H9 (cell line): ENCODE data around the gene PRG2. TPM values are rescaled to one million over a fixed set of nuclear protein-coding genes. Genes with fewer than 3 reads are reported as not detected.

Experiments used
- DNase-seq: peaks from one replicate; pipeline ENCODE4 v3.0.0-alpha.2; 2017
- H2AFZ ChIP-seq: one replicate; pipeline ENCODE4 v1.6.1; 2013; ENCODE audit warnings: mild to moderate bottlenecking, low read length, control low read depth, moderate library complexity
- H2AK5ac ChIP-seq: 2 replicates; pipeline ENCODE4 v1.6.1; 2013; ENCODE audit warnings: low read length, control low read depth, mixed read lengths; ENCODE audit not compliant: insufficient read length
- H2BK120ac ChIP-seq: one replicate; pipeline ENCODE4 v1.6.1; 2013; ENCODE audit warnings: low read depth, mild to moderate bottlenecking, low read length, control low read depth, inconsistent platforms; ENCODE audit not compliant: poor library complexity, severe bottlenecking
- H2BK12ac ChIP-seq: 2 replicates; pipeline ENCODE4 v1.6.1; 2013; ENCODE audit warnings: low read length, control low read depth, mixed read lengths, low read depth; ENCODE audit not compliant: insufficient read length
- H2BK15ac ChIP-seq: 2 replicates; pipeline ENCODE4 v1.6.1; 2013; ENCODE audit warnings: low read depth, low read length, control low read depth
- H2BK20ac ChIP-seq: one replicate; pipeline ENCODE4 v1.6.1; 2013; ENCODE audit warnings: low read depth, mild to moderate bottlenecking, low read length, control low read depth, inconsistent platforms; ENCODE audit not compliant: poor library complexity, severe bottlenecking
- H2BK5ac ChIP-seq: 2 replicates; pipeline ENCODE4 v1.6.1; 2013; ENCODE audit warnings: low read length, control low read depth, mixed read lengths; ENCODE audit not compliant: insufficient read length
- H3K14ac ChIP-seq: 2 replicates; pipeline ENCODE4 v1.6.1; 2013; ENCODE audit warnings: low read length, control low read depth; ENCODE audit not compliant: insufficient read depth
- H3K18ac ChIP-seq: 2 replicates; pipeline ENCODE4 v1.6.1; 2013; ENCODE audit warnings: low read depth, mild to moderate bottlenecking, mixed read lengths, low read length, control low read depth; ENCODE audit not compliant: insufficient read length
- H3K23ac ChIP-seq: 2 replicates; pipeline ENCODE4 v1.6.1; 2013; ENCODE audit warnings: low read length, control low read depth, mixed read lengths, low read depth; ENCODE audit not compliant: insufficient read length
- H3K23me2 ChIP-seq: 2 replicates; pipeline ENCODE4 v1.6.1; 2013; ENCODE audit warnings: low read depth, mild to moderate bottlenecking, mixed read lengths, low read length, control low read depth; ENCODE audit not compliant: insufficient read length, poor library complexity, severe bottlenecking
- H3K27ac ChIP-seq: 2 replicates; pipeline ENCODE4 v1.5.1; 2013; ENCODE audit warnings: low read length, control low read depth, mixed read lengths, low read depth; ENCODE audit not compliant: insufficient read length
- H3K27me3 ChIP-seq: 2 replicates; pipeline ENCODE4 v1.6.1; 2013; ENCODE audit warnings: low read length, control low read depth, inconsistent platforms; ENCODE audit not compliant: insufficient read depth
- H3K4ac ChIP-seq: 2 replicates; pipeline ENCODE4 v1.6.1; 2013; ENCODE audit warnings: low read depth, mild to moderate bottlenecking, control low read depth, inconsistent platforms, low read length, moderate library complexity
- H3K4me1 ChIP-seq: 2 replicates; pipeline ENCODE4 v1.6.1; 2013; ENCODE audit warnings: low read length, control low read depth, inconsistent platforms; ENCODE audit not compliant: insufficient read depth
- H3K4me2 ChIP-seq: 2 replicates; pipeline ENCODE4 v1.6.1; 2013; ENCODE audit warnings: low read length, control low read depth, mixed read lengths; ENCODE audit not compliant: insufficient read length, insufficient read depth
- H3K56ac ChIP-seq: 2 replicates; pipeline ENCODE4 v1.6.1; 2013; ENCODE audit warnings: low read depth, mild to moderate bottlenecking, mixed read lengths, low read length, control low read depth; ENCODE audit not compliant: insufficient read length
- H3K79me1 ChIP-seq: 2 replicates; pipeline ENCODE4 v1.6.1; 2013; ENCODE audit warnings: low read depth, mild to moderate bottlenecking, moderate library complexity, low read length, control low read depth, inconsistent platforms; ENCODE audit not compliant: insufficient read depth, poor library complexity, severe bottlenecking
- H3K79me2 ChIP-seq: 2 replicates; pipeline ENCODE4 v1.6.1; 2013; ENCODE audit warnings: low read length, control low read depth, inconsistent platforms; ENCODE audit not compliant: insufficient read depth
- H3K9ac ChIP-seq: 2 replicates; pipeline ENCODE4 v1.6.1; 2013; ENCODE audit warnings: low read length, control low read depth, mixed read lengths; ENCODE audit not compliant: insufficient read length; ENCODE audit errors: extremely low read depth
- H3K9me3 ChIP-seq: one replicate; pipeline ENCODE4 v1.6.1; 2013; ENCODE audit warnings: low read depth, low read length, inconsistent platforms; ENCODE audit not compliant: control insufficient read depth
- H3T11ph ChIP-seq: one replicate; pipeline ENCODE4 v1.6.1; 2013; ENCODE audit warnings: mild to moderate bottlenecking, low read length, control low read depth, inconsistent platforms
- H4K20me1 ChIP-seq: one replicate; pipeline ENCODE4 v1.6.1; 2013; ENCODE audit not compliant: control insufficient read depth, insufficient read length, insufficient read depth
- H4K5ac ChIP-seq: 2 replicates; pipeline ENCODE4 v1.6.1; 2013; ENCODE audit warnings: low read depth, mild to moderate bottlenecking, mixed read lengths, low read length, control low read depth; ENCODE audit not compliant: insufficient read length
- H4K8ac ChIP-seq: replicated peaks from 2 replicates; pipeline ENCODE4 v1.6.1; 2013; ENCODE audit warnings: low read length, control low read depth, mixed read lengths, low read depth; ENCODE audit not compliant: insufficient read length
- H4K91ac ChIP-seq: 2 replicates; pipeline ENCODE4 v1.6.1; 2013; ENCODE audit warnings: low read depth, mild to moderate bottlenecking, moderate library complexity, mixed read lengths, low read length, control low read depth; ENCODE audit not compliant: insufficient read length
- H3K27ac Mint-ChIP-seq, 3 experiments: 2 replicates in 2 of 3; 3 replicates in 1 of 3; pipeline ENCODE4 v1.8.0; 2020 to 2021; ENCODE audit warnings: mixed read lengths in 3 of 3, mild to moderate bottlenecking in 1 of 3, moderate library complexity in 1 of 3
- H3K27me3 Mint-ChIP-seq: 2 replicates; pipeline ENCODE4 v1.8.0; 2021; ENCODE audit warnings: low read depth, mild to moderate bottlenecking, moderate library complexity, mixed read lengths
- H3K36me3 Mint-ChIP-seq, 3 experiments: 2 replicates in 2 of 3; 3 replicates in 1 of 3; pipeline ENCODE4 v1.8.0; 2020 to 2021; ENCODE audit warnings: low read depth in 3 of 3, mixed read lengths in 3 of 3; ENCODE audit not compliant: insufficient read depth in 1 of 3
- H3K4me1 Mint-ChIP-seq, 2 experiments: 2 replicates each; pipeline ENCODE4 v1.8.0; 2020; ENCODE audit warnings: mixed read lengths in 2 of 2
- H3K4me3 Mint-ChIP-seq, 2 experiments: 2 replicates in 1 of 2; 3 replicates in 1 of 2; pipeline ENCODE4 v1.8.0; 2020 to 2021; ENCODE audit warnings: mild to moderate bottlenecking in 2 of 2, mixed read lengths in 2 of 2, moderate library complexity in 1 of 2
- H3K9me3 Mint-ChIP-seq, 2 experiments: 2 replicates in 1 of 2; 3 replicates in 1 of 2; pipeline ENCODE4 v1.8.0; 2020; ENCODE audit warnings: mild to moderate bottlenecking in 2 of 2, mixed read lengths in 2 of 2, moderate library complexity in 1 of 2
- CTCF ChIP-seq: fragments of 200-600 bp; sonication (generic); conservative IDR thresholded peaks from 3 replicates; pipeline ENCODE4 v1.8.0; 2021; ENCODE audit warnings: antibody characterized with exemption, mild to moderate bottlenecking
- WGBS: extraction: QIAGEN DNeasy Blood & Tissue Kit; methylation state at CpG from one replicate; pipeline ENCODE4 v1.1.7; 2013; ENCODE audit warnings: missing lambda C conversion rate, low lambda C conversion rate, mixed read lengths; ENCODE audit not compliant: insufficient read length; ENCODE audit errors: extremely low coverage; 5-methylcytosine and 5-hydroxymethylcytosine counted together
- total RNA-seq: library from RNA; stranded (reverse); gene quantifications from 2 replicates; pipeline ENCODE4 v1.2.1, GENCODE V29; 2021

PRG2 gene
- total RNA-seq, 1 experiment from 2014 or later, result not detected

GRCh38 chr11:57353036-57353435, 37.4 kb downstream of the PRG2 start:
- Histone ChIP-seq H3K79me2 (no peaks in the 10 kb centered on the region), H3K56ac (no peak overlapping the region), H3K18ac (no peak overlapping the region), H3K79me1 (no peaks in the 10 kb centered on the region), H3K9me3 (no peaks in the 10 kb centered on the region), H2BK20ac (no peak overlapping the region), H4K5ac (no peak overlapping the region), H4K8ac (no peak overlapping the region), H3K9ac (no peak overlapping the region), H3K4ac (no peak overlapping the region), H2AK5ac (no peak overlapping the region), H3K23ac (no peak overlapping the region), H3K27ac (no peak overlapping the region), H4K91ac (no peak overlapping the region), H3K14ac (no peak overlapping the region), H3K27me3 (no peaks in the 10 kb centered on the region), H2BK5ac (no peak overlapping the region), H2BK15ac (no peak overlapping the region), H2BK12ac (no peak overlapping the region), H2AFZ (no peak overlapping the region), H2BK120ac (no peak overlapping the region), H3K4me2 (no peak overlapping the region), H4K20me1 (no peaks in the 10 kb centered on the region), H3K23me2 (peaks cover 5% of the 10 kb centered on the region), H3T11ph (no peak overlapping the region), H3K4me1 (no peaks in the 10 kb centered on the region)
- H3K27ac Mint-ChIP-seq, result peak overlapping the region in 1 of 3 experiments; percentile 9; a peak in 1 of 7 replicates
- H3K4me1 Mint-ChIP-seq, result peaks cover 20 to 30% of the 10 kb centered on the region in 2 experiments
- H3K9me3 Mint-ChIP-seq, result peaks cover 3 to 8% of the 10 kb centered on the region in 2 experiments; a peak in 4 of 5 replicates
- H3K27me3 Mint-ChIP-seq, result peaks cover 29% of the 10 kb centered on the region
- WGBS, result no CpG with 5 or more reads among the region's 5 CpGs
- no peak overlapping the region for H3K4me3 Mint-ChIP-seq
- TF ChIP-seq CTCF, result no peak
- no peak for DNase-seq
- peaks cover 0 to 5% (median 0%) of the 10 kb centered on the region in 3 experiments; a peak in 2 of 7 replicates for H3K36me3 Mint-ChIP-seq
